Mucosa of rectum (tissue), 2 donors: ENCODE data around the gene PBX4.

Source experiments
- H3K27ac ChIP-seq, 2 donors: one replicate each; pipeline ENCODE4 v1.7.0; 2013; ENCODE audit warnings: inconsistent platforms in 2 of 2, low read depth in 2 of 2, low read length in 2 of 2
- H3K27me3 ChIP-seq, 2 donors: one replicate each; pipeline ENCODE4 v1.7.0; 2013; ENCODE audit warnings: low read length in 2 of 2; ENCODE audit not compliant: control insufficient read depth in 2 of 2, insufficient read depth in 2 of 2
- H3K36me3 ChIP-seq, 2 donors: one replicate each; pipeline ENCODE4 v1.7.0; 2013; ENCODE audit warnings: low read length in 2 of 2; ENCODE audit not compliant: control insufficient read depth in 2 of 2, insufficient read depth in 2 of 2
- H3K4me1 ChIP-seq, 2 donors: one replicate each; pipeline ENCODE4 v1.7.0; 2013; ENCODE audit warnings: low read length in 2 of 2, mild to moderate bottlenecking in 1 of 2; ENCODE audit not compliant: control insufficient read depth in 2 of 2, insufficient read depth in 2 of 2
- H3K4me3 ChIP-seq, 2 donors: one replicate each; pipeline ENCODE4 v1.7.0; 2013; ENCODE audit warnings: low read length in 2 of 2
- H3K9ac ChIP-seq, 2 donors: one replicate each; pipeline ENCODE4 v1.7.0; 2013; ENCODE audit warnings: low read length in 2 of 2, low read depth in 1 of 2, mild to moderate bottlenecking in 1 of 2
- H3K9me3 ChIP-seq, 2 donors: one replicate each; pipeline ENCODE4 v1.7.0; 2013; ENCODE audit warnings: low read length in 2 of 2; ENCODE audit not compliant: control insufficient read depth in 2 of 2
- donor health status: healthy.
- donor health status: Normal muscosa, but diverticular disease.

The PBX4 gene

GRCh38 chr19:19649155-19649554, 30.7 kb upstream of the PBX4 start:
- peaks cover 64 to 69% of the 10 kb centered on the region in 2 donors for H3K36me3 ChIP-seq
- no peaks in the 10 kb centered on the region for H3K4me1 ChIP-seq
- H3K27me3 ChIP-seq = no peaks in the 10 kb centered on the region
- H3K4me3 ChIP-seq = no peak overlapping the region
- no peak overlapping the region for H3K27ac ChIP-seq
- H3K9ac ChIP-seq = no peak overlapping the region
- no peaks in the 10 kb centered on the region for H3K9me3 ChIP-seq

DNA sequence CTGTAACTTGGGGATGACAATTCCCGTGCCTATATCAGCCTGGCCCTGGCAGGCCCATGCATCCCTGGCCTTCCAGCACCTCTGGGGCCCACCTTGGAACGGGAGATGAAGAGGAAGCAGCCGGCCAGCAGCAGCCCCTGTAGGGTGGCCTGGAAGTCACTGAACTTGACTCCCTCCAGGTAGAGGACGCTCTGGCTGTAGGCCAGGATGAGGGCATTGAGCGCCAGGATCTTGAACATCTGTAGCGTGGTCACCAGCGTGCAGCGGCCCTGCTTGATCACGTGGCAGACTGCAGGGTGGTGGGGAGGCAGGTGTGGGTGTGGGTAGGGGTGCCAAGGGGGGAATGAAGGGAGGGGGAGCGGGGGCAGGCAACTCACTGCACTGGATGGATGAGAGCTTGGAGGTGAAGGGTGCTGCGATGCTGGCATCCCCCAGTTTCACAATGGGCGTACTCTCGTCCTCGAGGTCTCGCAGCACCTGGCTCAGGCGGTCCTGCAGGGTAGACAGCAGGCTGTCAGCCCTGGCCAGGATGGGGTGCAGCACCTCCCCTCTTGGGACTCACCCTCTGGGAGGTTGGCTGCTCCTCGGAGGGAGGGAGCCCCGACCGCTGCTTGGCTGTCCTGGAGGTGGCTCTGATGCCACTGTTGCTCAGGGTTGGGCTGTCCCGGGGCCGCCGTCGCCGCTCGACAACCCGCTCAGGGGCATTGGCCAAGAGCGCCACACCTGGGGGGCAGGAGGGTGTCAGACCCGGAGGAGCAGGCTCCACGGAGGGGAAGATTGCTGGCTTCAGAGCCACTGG, 28.7 kb upstream of the PBX4 start:
- Histone ChIP-seq H3K4me3 (no peak overlapping the region), H3K36me3 (peaks cover 49 to 54% of the 10 kb centered on the region in 2 donors), H3K4me1 (peaks cover 0 to 5% of the 10 kb centered on the region in 2 donors), H3K9me3 (no peaks in the 10 kb centered on the region), H3K27ac (no peak overlapping the region), H3K9ac (no peak overlapping the region), H3K27me3 (no peaks in the 10 kb centered on the region)

DNA sequence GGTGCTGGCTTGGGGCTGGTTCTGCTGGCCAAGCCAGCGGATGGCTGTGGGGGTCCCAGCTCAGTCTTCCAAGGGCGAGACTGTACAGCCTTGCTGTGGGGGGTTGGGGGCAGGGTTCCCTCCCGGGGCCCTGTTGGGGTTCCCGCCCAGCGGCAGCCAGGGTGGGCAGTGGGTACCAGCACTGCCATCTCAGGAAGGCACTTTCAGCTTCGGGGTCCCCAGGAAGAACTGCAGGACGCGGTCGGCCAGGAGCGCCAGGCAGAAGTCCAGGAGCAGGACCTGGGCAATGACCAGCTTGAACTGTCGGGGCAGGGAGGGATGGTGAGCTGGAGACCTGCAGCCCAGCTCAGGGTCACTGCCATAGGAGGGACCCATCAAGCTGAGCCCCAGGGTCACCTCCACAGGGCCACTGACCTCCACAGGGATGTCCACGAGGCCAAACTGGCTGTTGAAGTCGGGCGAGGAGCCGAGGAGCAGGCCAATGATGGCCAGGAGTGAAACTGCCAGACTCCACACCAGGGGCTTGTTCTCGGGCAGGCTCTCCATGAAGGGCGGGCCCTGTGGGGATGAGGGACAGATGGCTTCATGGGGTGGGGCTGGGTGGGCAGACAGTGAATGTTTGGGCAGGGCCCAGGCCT, 26.9 kb upstream of the PBX4 start:
- H3K36me3 ChIP-seq = peaks cover 31 to 37% of the 10 kb centered on the region in 2 donors
- H3K4me3 ChIP-seq = no peak overlapping the region
- H3K9me3 ChIP-seq = no peaks in the 10 kb centered on the region
- H3K9ac ChIP-seq = no peak overlapping the region
- H3K4me1 ChIP-seq = peaks cover 0 to 5% of the 10 kb centered on the region in 2 donors
- H3K27me3 ChIP-seq = no peaks in the 10 kb centered on the region
- H3K27ac ChIP-seq = no peak overlapping the region

DNA sequence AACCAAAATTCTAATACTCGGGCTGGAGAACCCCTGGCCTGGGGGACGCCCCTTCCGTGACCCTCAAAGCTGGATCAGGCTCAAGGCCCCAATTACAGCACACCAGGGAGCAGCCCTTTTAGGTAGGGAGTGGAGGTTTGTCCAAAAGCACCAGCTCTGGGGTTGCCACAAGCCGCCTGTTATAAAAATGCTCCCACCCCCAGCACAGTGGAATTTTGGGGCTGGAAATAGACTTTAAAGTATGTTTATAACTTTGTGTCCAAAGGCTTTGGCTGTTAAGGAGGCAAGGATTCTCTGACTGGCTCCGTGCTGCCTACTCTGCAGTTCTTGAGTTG, 25.5 kb upstream of the PBX4 start:
- peak overlapping the region; percentile 79 to 93 for H3K4me3 ChIP-seq
- peaks cover 0 to 5% of the 10 kb centered on the region in 2 donors for H3K4me1 ChIP-seq
- H3K9me3 ChIP-seq = no peaks in the 10 kb centered on the region
- H3K27me3 ChIP-seq = no peaks in the 10 kb centered on the region
- peak overlapping the region in 1 of 2 donors; percentile 77 for H3K9ac ChIP-seq
- peaks cover 23 to 30% of the 10 kb centered on the region in 2 donors for H3K36me3 ChIP-seq
- peak overlapping the region; percentile 88 to 91 for H3K27ac ChIP-seq

DNA sequence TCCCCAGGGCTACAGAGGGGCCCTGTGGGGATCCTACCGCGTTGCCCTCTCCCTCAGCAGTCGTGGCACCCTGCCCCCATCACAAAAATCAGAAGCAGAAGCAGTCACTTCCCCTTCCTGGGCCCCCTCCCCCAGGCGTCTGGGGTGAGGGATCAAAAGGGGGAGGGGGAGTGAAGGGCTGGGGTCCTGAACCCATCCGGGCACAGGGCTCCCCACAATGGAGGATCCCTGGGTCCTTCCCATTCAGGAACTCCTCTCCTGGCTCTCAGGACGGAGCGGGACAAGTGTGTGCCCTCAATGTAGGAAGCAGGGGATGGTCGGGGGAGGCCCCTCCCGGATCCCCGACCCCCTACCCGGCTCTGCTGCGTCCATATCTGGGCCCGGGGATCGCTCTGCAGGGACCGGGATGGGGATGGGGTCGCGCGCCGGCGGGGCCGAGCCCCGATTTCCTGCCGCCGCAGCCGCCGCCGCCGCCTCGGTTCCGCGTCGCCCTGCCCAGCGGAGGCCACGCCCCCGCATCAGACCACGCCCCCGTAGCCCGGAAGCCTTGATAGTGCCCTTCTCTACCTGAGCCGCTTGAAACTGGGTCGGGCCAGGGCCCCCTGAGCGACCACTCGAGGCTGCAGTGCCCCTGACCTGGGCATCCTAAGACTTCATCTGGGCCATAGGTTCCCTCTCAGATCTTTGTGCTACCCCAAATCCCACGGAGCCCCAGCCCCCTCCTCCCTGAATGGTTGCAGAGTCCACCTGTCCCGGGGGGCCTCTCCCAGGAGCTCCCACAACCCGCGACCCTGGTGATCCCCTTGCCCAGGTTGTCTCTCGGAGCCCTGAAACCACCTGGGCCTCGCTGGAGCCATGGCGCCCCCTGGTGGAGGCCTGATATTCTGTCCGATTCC, 24.9 kb upstream of the PBX4 start, which contains the start of gene GMIP:
TSS of gene GMIP (minus strand) at position 500 of the 896 bp plus-strand sequence. CDS start at position 372, 128 bp downstream.
- Histone ChIP-seq H3K9me3 (no peaks in the 10 kb centered on the region), H3K4me1 (peaks cover 0 to 5% of the 10 kb centered on the region in 2 donors), H3K4me3 (peak within 1 kb of the TSS; percentile 79 to 93), H3K27me3 (no peaks in the 10 kb centered on the region), H3K36me3 (peaks cover 23 to 31% of the 10 kb centered on the region in 2 donors), H3K27ac (peak within 1 kb of the TSS; percentile 88 to 91), H3K9ac (peak within 1 kb of the TSS; percentile 80 to 84)

DNA sequence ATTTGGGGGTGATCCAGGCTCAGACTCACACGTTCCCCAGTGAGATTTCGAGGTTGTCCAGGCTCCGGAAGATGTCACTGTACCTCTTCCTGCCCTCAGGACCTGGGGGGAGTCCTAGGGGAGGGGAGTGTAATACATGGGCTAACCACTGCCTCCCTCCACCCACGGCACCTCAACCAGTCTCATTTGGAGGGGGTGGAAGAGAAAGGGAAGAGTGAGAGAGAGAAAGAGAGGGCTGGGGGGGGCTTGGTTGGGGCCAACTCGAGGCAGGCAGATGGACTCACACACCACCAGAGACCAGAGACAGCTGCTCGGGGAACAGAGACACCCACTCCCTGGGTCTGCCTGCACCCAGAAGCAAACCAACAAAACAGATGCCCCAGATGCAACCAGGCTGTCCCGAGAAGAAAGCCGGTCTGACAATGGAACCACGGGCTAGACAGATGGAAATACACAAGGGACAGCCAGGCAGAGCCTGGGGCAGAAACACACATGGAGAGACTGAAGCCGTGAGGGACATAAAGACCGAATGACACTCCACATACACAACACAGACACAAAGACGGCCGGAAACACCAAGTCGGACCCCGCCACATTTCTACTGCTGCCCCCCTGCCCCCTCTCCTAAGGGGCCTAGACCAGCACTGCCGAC, 24.1 kb upstream of the PBX4 start:
- H3K4me3 ChIP-seq = peak overlapping the region; percentile 79 to 93
- H3K27me3 ChIP-seq = no peaks in the 10 kb centered on the region
- peaks cover 0 to 5% of the 10 kb centered on the region in 2 donors for H3K4me1 ChIP-seq
- peaks cover 25 to 30% of the 10 kb centered on the region in 2 donors for H3K36me3 ChIP-seq
- no peaks in the 10 kb centered on the region for H3K9me3 ChIP-seq
- peak overlapping the region in 1 of 2 donors; percentile 91 for H3K27ac ChIP-seq
- H3K9ac ChIP-seq = peak overlapping the region; percentile 80 to 84

DNA sequence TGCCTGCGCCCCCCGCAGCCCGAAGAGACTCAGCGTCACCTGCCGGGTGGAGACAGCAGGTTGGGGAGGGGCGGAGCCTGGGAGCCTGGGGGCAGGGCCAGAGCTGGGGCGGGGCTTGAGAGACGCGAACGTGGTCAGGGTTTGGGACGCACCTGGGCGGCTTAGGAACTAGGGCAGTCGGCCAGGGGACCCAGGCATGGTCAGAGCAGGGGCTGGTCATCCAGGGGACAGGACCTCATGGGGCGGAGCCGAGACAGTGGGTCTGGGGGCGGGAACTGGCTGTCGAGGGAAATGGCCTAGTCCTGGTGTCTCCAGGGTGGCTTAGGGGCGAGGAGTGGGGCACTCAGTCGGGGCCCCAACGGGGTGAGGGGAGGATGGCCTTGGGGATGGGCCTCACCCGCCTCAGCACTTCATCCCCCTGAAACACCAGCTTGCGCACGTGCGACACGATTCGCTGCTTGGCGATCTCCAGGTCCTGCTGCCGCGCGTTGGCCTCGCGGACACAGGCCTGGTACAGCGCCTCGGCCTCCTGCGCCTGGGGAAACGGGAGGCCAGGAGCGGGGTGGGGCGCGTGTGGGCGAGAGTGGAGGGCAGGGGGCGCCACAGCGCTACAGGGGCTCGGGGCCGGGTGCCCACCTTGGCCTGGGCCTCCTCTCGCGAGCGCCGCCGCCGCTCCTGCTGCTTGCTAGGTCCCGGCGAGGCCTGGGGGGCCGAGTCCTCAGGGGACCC, 19.2 kb upstream of the PBX4 start:
- Histone ChIP-seq H3K4me3 (no peak overlapping the region), H3K27me3 (no peaks in the 10 kb centered on the region), H3K9ac (no peak overlapping the region), H3K9me3 (no peaks in the 10 kb centered on the region), H3K27ac (no peak overlapping the region), H3K4me1 (peaks cover 0 to 2% of the 10 kb centered on the region in 2 donors), H3K36me3 (peaks cover 24 to 34% of the 10 kb centered on the region in 2 donors)

GRCh38 chr19:19637186-19637522, 18.7 kb upstream of the PBX4 start:
- no peaks in the 10 kb centered on the region for H3K27me3 ChIP-seq
- H3K36me3 ChIP-seq = peaks cover 26 to 39% of the 10 kb centered on the region in 2 donors
- H3K9ac ChIP-seq = no peak overlapping the region
- H3K27ac ChIP-seq = no peak overlapping the region
- H3K4me1 ChIP-seq = no peaks in the 10 kb centered on the region
- H3K9me3 ChIP-seq = no peaks in the 10 kb centered on the region
- no peak overlapping the region for H3K4me3 ChIP-seq

DNA sequence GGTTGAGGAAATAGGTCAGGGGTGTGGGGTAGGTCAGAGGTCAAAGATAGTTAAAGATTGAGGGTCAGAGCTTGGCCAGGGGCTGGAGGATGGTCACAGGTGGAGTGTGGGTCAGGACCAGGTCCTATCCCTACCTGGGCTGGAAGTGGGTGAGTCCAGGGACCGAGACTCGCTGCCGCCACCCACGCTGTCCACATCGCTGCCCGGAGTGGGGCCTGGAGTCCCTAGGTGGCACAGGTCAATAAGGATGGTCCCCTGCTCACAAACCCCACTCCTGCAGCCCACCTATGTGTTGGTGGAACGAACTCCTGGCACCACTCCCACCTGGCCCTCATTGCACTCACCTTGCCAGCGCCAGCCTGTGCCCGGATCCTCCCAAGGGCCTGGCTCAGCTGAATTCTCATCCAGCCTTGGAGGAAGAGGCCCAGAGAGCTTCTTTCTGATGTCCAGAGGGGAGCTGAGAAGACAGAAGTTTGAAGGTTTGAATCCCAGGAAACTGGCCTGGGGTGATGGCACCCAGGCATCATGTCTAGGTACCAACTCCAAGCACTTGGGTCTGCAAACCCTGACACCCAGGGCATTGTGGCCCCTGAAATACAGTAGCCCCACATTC, 18.2 kb upstream of the PBX4 start:
- no peaks in the 10 kb centered on the region for H3K9me3 ChIP-seq
- peaks cover 26 to 39% of the 10 kb centered on the region in 2 donors for H3K36me3 ChIP-seq
- no peaks in the 10 kb centered on the region for H3K27me3 ChIP-seq
- H3K4me1 ChIP-seq = no peaks in the 10 kb centered on the region
- H3K27ac ChIP-seq = no peak overlapping the region
- no peak overlapping the region for H3K9ac ChIP-seq
- H3K4me3 ChIP-seq = no peak overlapping the region
